Measurements from ENCODE around the gene STXBP1.

DNA sequence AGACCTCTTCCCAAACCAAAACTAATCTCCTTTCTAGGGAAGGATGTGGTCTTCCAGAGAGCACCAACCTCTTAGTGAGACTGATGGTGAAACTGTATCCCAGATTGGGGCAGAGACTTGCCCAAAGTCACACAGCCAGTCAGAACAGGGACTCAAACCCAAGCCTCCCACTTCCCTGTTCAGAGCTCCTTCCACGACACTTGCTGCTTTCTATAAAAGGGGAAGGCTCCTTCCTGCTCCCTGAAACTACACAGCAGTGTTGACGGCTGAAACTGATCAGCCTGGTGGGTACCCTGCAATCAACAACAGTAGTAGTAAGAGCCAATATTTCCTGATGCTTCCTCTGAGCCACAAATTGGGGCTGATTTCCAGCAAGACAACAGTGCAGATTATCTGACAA is 121.5 kb downstream of the STXBP1 start:
- TF ChIP-seq EZH2 (IDR thresholded peaks at IDR 0.05; ENCODE audit: low read length, missing control alignments) (no peak), CTCF (conservative IDR thresholded peaks at IDR 0.05 in 1 of 2, IDR thresholded peaks at IDR 0.05 in 1 of 2; ENCODE audit: low read depth in 1 of 2, low read length in 2 of 2) (no peak)

Data from fibroblast of lung (primary cell).